BLaER1 treated with 17β-estradiol and CSF1 and Interleukin-3, amounts not matched to agents 10 nM and 100 nM (cell line): ENCODE results near the gene SRF.
A peak's percentile ranks its signal among the peaks of the same experiment; 100 is the strongest.

ENCODE experiments used
- H3K27ac ChIP-seq, 11 experiments: shearing (Covaris generic); formaldehyde crosslinking; 2 replicates each; pipeline ENCODE4 v1.8.1; 2022
- H3K27me3 ChIP-seq, 11 experiments: shearing (Covaris generic); formaldehyde crosslinking; 2 replicates each; pipeline ENCODE4 v1.8.1; 2022
- H3K36me3 ChIP-seq, 11 experiments: shearing (Covaris generic); formaldehyde crosslinking; 2 replicates each; pipeline ENCODE4 v1.8.1; 2022
- H3K4me1 ChIP-seq, 10 experiments: shearing (Covaris generic); formaldehyde crosslinking; 2 replicates each; pipeline ENCODE4 v1.8.1; 2022
- H3K4me2 ChIP-seq, 11 experiments: shearing (Covaris generic); formaldehyde crosslinking; 2 replicates each; pipeline ENCODE4 v1.8.1; 2022
- H3K4me3 ChIP-seq, 10 experiments: shearing (Covaris generic); formaldehyde crosslinking; 2 replicates each; pipeline ENCODE4 v1.8.1; 2022
- H3K9ac ChIP-seq, 11 experiments: shearing (Covaris generic); formaldehyde crosslinking; 2 replicates each; pipeline ENCODE4 v1.8.1; 2022
- H3K9me3 ChIP-seq, 11 experiments: shearing (Covaris generic); formaldehyde crosslinking; replicated peaks in 1 of 11; 2 replicates each; pipeline ENCODE4 v1.8.1; 2022
- H4K20me1 ChIP-seq, 11 experiments: shearing (Covaris generic); formaldehyde crosslinking; 2 replicates each; pipeline ENCODE4 v1.8.1; 2022
- Cebpa-rat ChIP-seq, 11 experiments: shearing (Covaris generic); IDR thresholded peaks; 2 replicates each; pipeline ENCODE4 v1.8.1; 2022

SRF gene

GRCh38 chr6:43159599-43159998 is 11.5 kb upstream of the SRF start:
- TF ChIP-seq Cebpa-rat (IDR thresholded peaks at IDR 0.05), result no peak
- no peaks in the 10 kb centered on the region for H3K27me3 ChIP-seq
- no peak overlapping the region for H3K27ac ChIP-seq
- H4K20me1 ChIP-seq, result no peaks in the 10 kb centered on the region; a peak in 1 of 22 replicates
- no peak overlapping the region; a peak in 1 of 22 replicates for H3K9ac ChIP-seq
- no peaks in the 10 kb centered on the region for H3K9me3 ChIP-seq
- peaks cover 0 to 49% (median 24%) of the 10 kb centered on the region in 11 experiments; a peak in 18 of 22 replicates for H3K36me3 ChIP-seq
- peaks cover 0 to 6% (median 0%) of the 10 kb centered on the region in 10 experiments; a peak in 7 of 20 replicates for H3K4me1 ChIP-seq
- peak overlapping the region in 1 of 11 experiments; percentile 16; a peak in 2 of 22 replicates for H3K4me2 ChIP-seq
- H3K4me3 ChIP-seq, result no peak overlapping the region

DNA sequence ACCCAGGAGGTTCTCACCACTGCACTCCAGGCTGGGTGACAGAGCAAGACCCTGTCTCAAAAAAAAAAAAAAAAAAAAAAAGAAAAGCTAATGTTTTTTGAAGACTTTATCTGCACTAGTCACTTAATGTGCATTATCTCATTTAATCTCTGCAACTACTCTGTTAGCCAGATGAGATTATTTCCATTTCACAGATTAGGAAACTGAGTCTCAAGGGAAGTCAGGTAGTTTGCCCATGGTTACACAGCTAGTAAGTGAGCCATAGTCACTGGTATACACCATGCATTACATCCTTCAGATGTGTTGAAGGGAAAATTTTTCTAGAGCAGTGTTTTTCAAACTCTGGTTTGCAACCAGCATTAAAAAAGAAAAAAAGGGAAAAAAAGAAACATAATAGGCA is 7.2 kb upstream of the SRF start:
- Histone ChIP-seq H4K20me1 (no peaks in the 10 kb centered on the region; a peak in 1 of 22 replicates), H3K4me2 (no peak overlapping the region), H3K4me3 (no peak overlapping the region), H3K9ac (no peak overlapping the region), H3K27me3 (no peaks in the 10 kb centered on the region), H3K4me1 (peaks cover 0 to 6% (median 0%) of the 10 kb centered on the region in 10 experiments; a peak in 6 of 20 replicates), H3K36me3 (peaks cover 0 to 33% (median 19%) of the 10 kb centered on the region in 11 experiments; a peak in 18 of 22 replicates), H3K9me3 (no peaks in the 10 kb centered on the region), H3K27ac (no peak overlapping the region)
- TF ChIP-seq Cebpa-rat (IDR thresholded peaks at IDR 0.05), result no peak

- no peak for TF ChIP-seq Cebpa-rat (IDR thresholded peaks at IDR 0.05)
- no peaks in the 10 kb centered on the region for H3K9me3 ChIP-seq
- H3K36me3 ChIP-seq, result peaks cover 3 to 11% (median 6%) of the 10 kb centered on the region in 11 experiments
- H3K27ac ChIP-seq, result peak overlapping the region; percentile 44 to 99 (median 97)
- H3K4me2 ChIP-seq, result peak overlapping the region; percentile 83 to 97 (median 90)
- H3K27me3 ChIP-seq, result no peaks in the 10 kb centered on the region
- H3K9ac ChIP-seq, result peak overlapping the region; percentile 98 to 99 (median 99)
- H3K4me3 ChIP-seq, result peak overlapping the region; percentile 90 to 98 (median 94)
- peaks cover 31 to 37% (median 35%) of the 10 kb centered on the region in 10 experiments for H3K4me1 ChIP-seq
- peaks cover 17 to 38% (median 29%) of the 10 kb centered on the region in 11 experiments; a peak in 21 of 22 replicates for H4K20me1 ChIP-seq
Measured at GRCh38 chr6:43170417-43170930, 595 bp upstream of the SRF start.

DNA sequence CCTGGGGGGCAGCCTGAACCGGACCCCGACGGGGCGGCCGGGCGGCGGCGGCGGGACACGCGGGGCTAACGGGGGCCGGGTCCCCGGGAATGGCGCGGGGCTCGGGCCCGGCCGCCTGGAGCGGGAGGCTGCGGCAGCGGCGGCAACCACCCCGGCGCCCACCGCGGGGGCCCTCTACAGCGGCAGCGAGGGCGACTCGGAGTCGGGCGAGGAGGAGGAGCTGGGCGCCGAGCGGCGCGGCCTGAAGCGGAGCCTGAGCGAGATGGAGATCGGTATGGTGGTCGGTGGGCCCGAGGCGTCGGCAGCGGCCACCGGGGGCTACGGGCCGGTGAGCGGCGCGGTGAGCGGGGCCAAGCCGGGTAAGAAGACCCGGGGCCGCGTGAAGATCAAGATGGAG is 636 bp downstream of the SRF start:
- H4K20me1 ChIP-seq, result peaks cover 17 to 50% (median 41%) of the 10 kb centered on the region in 11 experiments; a peak in 21 of 22 replicates
- peak overlapping the region; percentile 98 to 99 (median 99) for H3K9ac ChIP-seq
- H3K4me1 ChIP-seq, result peaks cover 37 to 47% (median 44%) of the 10 kb centered on the region in 10 experiments
- TF ChIP-seq Cebpa-rat (IDR thresholded peaks at IDR 0.05), result no peak
- peak overlapping the region; percentile 96 to 100 (median 98) for H3K4me2 ChIP-seq
- H3K36me3 ChIP-seq, result peaks cover 16 to 24% (median 18%) of the 10 kb centered on the region in 11 experiments
- H3K9me3 ChIP-seq, result no peaks in the 10 kb centered on the region
- H3K4me3 ChIP-seq, result peak overlapping the region; percentile 90 to 98 (median 94)
- no peaks in the 10 kb centered on the region for H3K27me3 ChIP-seq
- peak overlapping the region; percentile 95 to 99 (median 97) for H3K27ac ChIP-seq

- peak overlapping the region; percentile 90 to 98 (median 94) for H3K4me3 ChIP-seq
- peaks cover 17 to 50% (median 42%) of the 10 kb centered on the region in 11 experiments; a peak in 21 of 22 replicates for H4K20me1 ChIP-seq
- H3K9me3 ChIP-seq, result no peaks in the 10 kb centered on the region
- peak overlapping the region; percentile 98 to 99 (median 99) for H3K9ac ChIP-seq
- H3K36me3 ChIP-seq, result peaks cover 21 to 30% (median 25%) of the 10 kb centered on the region in 11 experiments
- peaks cover 37 to 49% (median 46%) of the 10 kb centered on the region in 10 experiments for H3K4me1 ChIP-seq
- H3K27me3 ChIP-seq, result no peaks in the 10 kb centered on the region
- H3K4me2 ChIP-seq, result peak overlapping the region; percentile 96 to 100 (median 98)
- TF ChIP-seq Cebpa-rat (IDR thresholded peaks at IDR 0.05), result no peak
- peak overlapping the region; percentile 95 to 99 (median 97) for H3K27ac ChIP-seq
Measured at GRCh38 chr6:43172104-43173007, 1.3 kb downstream of the SRF start.

GRCh38 chr6:43173591-43174262 is 2.7 kb downstream of the SRF start:
- Histone ChIP-seq H3K36me3 (peaks cover 33 to 44% (median 39%) of the 10 kb centered on the region in 11 experiments), H3K4me1 (peaks cover 37 to 49% (median 46%) of the 10 kb centered on the region in 10 experiments), H3K9me3 (no peaks in the 10 kb centered on the region), H3K4me3 (peak overlapping the region; percentile 90 to 98 (median 94)), H4K20me1 (peaks cover 17 to 52% (median 44%) of the 10 kb centered on the region in 11 experiments; a peak in 21 of 22 replicates), H3K9ac (peak overlapping the region; percentile 98 to 99 (median 99)), H3K27me3 (no peaks in the 10 kb centered on the region), H3K4me2 (peak overlapping the region; percentile 96 to 100 (median 98)), H3K27ac (peak overlapping the region; percentile 38 to 98 (median 72); a peak in 20 of 22 replicates)
- no peak for TF ChIP-seq Cebpa-rat (IDR thresholded peaks at IDR 0.05)

- H3K36me3 ChIP-seq, result peaks cover 41 to 52% (median 46%) of the 10 kb centered on the region in 11 experiments
- H3K4me3 ChIP-seq, result peak overlapping the region; percentile 90 to 98 (median 94)
- H3K4me1 ChIP-seq, result peaks cover 37 to 48% (median 46%) of the 10 kb centered on the region in 10 experiments
- H4K20me1 ChIP-seq, result peaks cover 17 to 57% (median 44%) of the 10 kb centered on the region in 11 experiments; a peak in 21 of 22 replicates
- H3K9ac ChIP-seq, result peak overlapping the region; percentile 98 to 99 (median 99)
- H3K27me3 ChIP-seq, result no peaks in the 10 kb centered on the region
- no peak for TF ChIP-seq Cebpa-rat (IDR thresholded peaks at IDR 0.05)
- no peaks in the 10 kb centered on the region for H3K9me3 ChIP-seq
- H3K4me2 ChIP-seq, result peak overlapping the region; percentile 96 to 100 (median 98)
- peak overlapping the region; percentile 38 to 98 (median 72); a peak in 21 of 22 replicates for H3K27ac ChIP-seq
Measured at GRCh38 chr6:43174263-43175112, 3.4 kb downstream of the SRF start.
